ENCODE measurements around the gene FARP1. TPM values are rescaled to one million over a fixed set of nuclear protein-coding genes. Genes with fewer than 3 reads are reported as not detected.

The FARP1 gene
- polyA plus RNA-seq, 1 of the 3 experiments (the other 2 are of a cell fraction), result 12.0 TPM

- Histone ChIP-seq H3K4me2 (no peak overlapping the region), H3K27ac (ENCODE audit: low read depth in 2 of 2, low read length in 1 of 2) (peak overlapping the region in 1 of 2 experiments; percentile 88; a peak in 1 of 4 replicates), H2AFZ (ENCODE audit: low read depth) (no peak overlapping the region), H3K9me3 (no peaks in the 10 kb centered on the region), H3F3A (replicated peaks; ENCODE audit: insufficient read depth) (peaks cover 3% of the 10 kb centered on the region), H3K9me2 (no peaks in the 10 kb centered on the region), H3K27me3 (ENCODE audit: insufficient read depth) (no peaks in the 10 kb centered on the region), H3K4me3 (ENCODE audit: low read depth in 2 of 2, low read length in 1 of 2) (no peak overlapping the region), H3K4me1 (ENCODE audit: control insufficient read depth in 1 of 2, insufficient read depth in 2 of 2, low read depth in 1 of 2, low read length in 1 of 2) (peaks cover 0 to 27% of the 10 kb centered on the region in 2 experiments; a peak in 2 of 4 replicates), H3K9ac (no peak overlapping the region), H3K79me2 (ENCODE audit: insufficient read depth) (no peaks in the 10 kb centered on the region), H3K36me3 (replicated peaks in 1 of 2; ENCODE audit: control insufficient read depth in 1 of 2, insufficient read depth in 2 of 2, low read length in 1 of 2) (peaks cover 0 to 4% of the 10 kb centered on the region in 2 experiments), H4K20me1 (ENCODE audit: insufficient read depth) (no peaks in the 10 kb centered on the region; the same call in 1 of the 2 replicates)
- POLR2A ChIA-PET, result no interaction called here
- CTCF ChIA-PET, result interaction anchor here (0.9 kb wide), 1 partner anchor 12 kb away, joined by 3 read pairs; no protein-coding TSS in a partner anchor
- WGBS (ENCODE audit: low lambda C conversion rate), result 96% methylated on average over 7 of the region's 7 CpGs
- TF ChIP-seq GABPA (IDR thresholded peaks at IDR 0.05; ENCODE audit: low read depth) (no peak), MXI1 (IDR thresholded peaks at IDR 0.05; ENCODE audit: low read depth, low read length) (no peak), RCOR1 (IDR thresholded peaks at IDR 0.05; ENCODE audit: low read length) (no peak), JUND (IDR thresholded peaks at IDR 0.05) (no peak), SMC3 (IDR thresholded peaks at IDR 0.05; ENCODE audit: low read depth, low read length) (no peak), MEF2A (IDR thresholded peaks at IDR 0.05; ENCODE audit: borderline replicate concordance, low read depth) (no peak), EZH2phosphoT487 (IDR thresholded peaks at IDR 0.05; ENCODE audit: borderline replicate concordance, low read depth) (no peak), SIN3A (IDR thresholded peaks at IDR 0.05; ENCODE audit: borderline replicate concordance, low read depth, low read length) (no peak), PBX3 (IDR thresholded peaks at IDR 0.05) (no peak), NRF1 (IDR thresholded peaks at IDR 0.05; ENCODE audit: low read depth, low read length) (no peak)
- no peak for DNase-seq
Observed at GRCh38 chr13:98366443-98366842, 223.5 kb downstream of the FARP1 start.

- H3K9me2 ChIP-seq, result no peaks in the 10 kb centered on the region
- no peak overlapping the region for H3K9ac ChIP-seq
- ChIA-PET CTCF (no interaction called here), POLR2A (no interaction called here)
- no peak overlapping the region for H2AFZ ChIP-seq (ENCODE audit: low read depth)
- no peaks in the 10 kb centered on the region for H3K9me3 ChIP-seq
- no peak overlapping the region for H3K4me2 ChIP-seq
- H3K27ac ChIP-seq (ENCODE audit: low read depth in 2 of 2, low read length in 1 of 2), result no peak overlapping the region
- TF ChIP-seq FOSL2 (IDR thresholded peaks at IDR 0.05; ENCODE audit: borderline replicate concordance, low read depth), result no peak
- no peak for TF ChIP-seq MEF2A (IDR thresholded peaks at IDR 0.05; ENCODE audit: borderline replicate concordance, low read depth)
- no peak for TF ChIP-seq FOXM1 (IDR thresholded peaks at IDR 0.05; ENCODE audit: low read depth)
- TF ChIP-seq GABPA (IDR thresholded peaks at IDR 0.05; ENCODE audit: low read depth), result no peak
- no peak for TF ChIP-seq NFIC (IDR thresholded peaks at IDR 0.05; ENCODE audit: borderline replicate concordance)
- TF ChIP-seq EP300 (IDR thresholded peaks at IDR 0.05; ENCODE audit: borderline replicate concordance in 1 of 2, low read depth in 1 of 2, low read length in 1 of 2), result no peak
- TF ChIP-seq RXRA (IDR thresholded peaks at IDR 0.05; ENCODE audit: borderline replicate concordance, low read depth), result no peak
- no peak for TF ChIP-seq YY1 (IDR thresholded peaks at IDR 0.05; ENCODE audit: low read depth)
- no peak for TF ChIP-seq RFX5 (IDR thresholded peaks at IDR 0.05; ENCODE audit: low read length)
- TF ChIP-seq USF2 (IDR thresholded peaks at IDR 0.05; ENCODE audit: borderline replicate concordance, low read depth, low read length), result no peak
- no peak for TF ChIP-seq CTCF (IDR thresholded peaks at IDR 0.05)
- no peak for TF ChIP-seq ZBTB33 (IDR thresholded peaks at IDR 0.05; ENCODE audit: borderline replicate concordance, low read depth)
- no peak for TF ChIP-seq SMC3 (IDR thresholded peaks at IDR 0.05; ENCODE audit: low read depth, low read length)
- no peak for TF ChIP-seq CHD2 (IDR thresholded peaks at IDR 0.05; ENCODE audit: low read length, partially characterized antibody)
- no peaks in the 10 kb centered on the region for H3K27me3 ChIP-seq (ENCODE audit: insufficient read depth)
- H3F3A ChIP-seq (replicated peaks; ENCODE audit: insufficient read depth), result peaks cover 3% of the 10 kb centered on the region
- no peak overlapping the region for H3K4me3 ChIP-seq (ENCODE audit: low read depth in 2 of 2, low read length in 1 of 2)
- 97% methylated on average over 4 of the region's 4 CpGs for WGBS (ENCODE audit: low lambda C conversion rate)
- peaks cover 0 to 4% of the 10 kb centered on the region in 2 experiments for H3K36me3 ChIP-seq (replicated peaks in 1 of 2; ENCODE audit: control insufficient read depth in 1 of 2, insufficient read depth in 2 of 2, low read length in 1 of 2)
- no peaks in the 10 kb centered on the region; the same call in 1 of the 2 replicates for H4K20me1 ChIP-seq (ENCODE audit: insufficient read depth)
- H3K4me1 ChIP-seq (ENCODE audit: control insufficient read depth in 1 of 2, insufficient read depth in 2 of 2, low read depth in 1 of 2, low read length in 1 of 2), result peaks cover 0 to 27% of the 10 kb centered on the region in 2 experiments; a peak in 2 of 4 replicates
- no peak for DNase-seq
- H3K79me2 ChIP-seq (ENCODE audit: insufficient read depth), result no peaks in the 10 kb centered on the region
Observed at GRCh38 chr13:98366959-98367358, 224.1 kb downstream of the FARP1 start.
